K562 (cell line): Measurements from ENCODE around the gene TRIM60. TPM values are rescaled to one million over a fixed set of nuclear protein-coding genes. Genes with fewer than 3 reads are reported as not detected.

Experiments used
- ATAC-seq: fragments of 200-7000 bp; cut with Tn5 transposase; 3 replicates; pipeline ENCODE4 v1.9.1; 2020; ENCODE audit warnings: moderate library complexity
- BruUV-seq: library from RNA; stranded (reverse); fragments of 400-500 nt; replicated peaks from 2 replicates; lab custom pipeline; 2021; lab: Mats Ljungman, UMichigan
- CTCF ChIA-PET: fragments of 300-600 bp; formaldehyde crosslinking; extraction: SDS; loops from one replicate; lab custom pipeline; 2021; ENCODE audit warnings: low intra/inter-chr PET ratio; lab: Yijun Ruan, JAX
- POLR2A ChIA-PET: fragments of 300-600, 350-650 bp; sonication (Branson Sonifier 250); formaldehyde crosslinking; extraction: SDS; loops from one replicate; lab custom pipeline; 2021; ENCODE audit warnings: antibody characterized with exemption, inconsistent platforms; lab: Yijun Ruan, JAX
- DNase-seq, 4 experiments: peaks; one replicate each; pipeline versions ENCODE4 v3.0.0 to v3.0.0-alpha.2; 2011 to 2018; ENCODE audit warnings: low spot score in 3 of 4, mixed read lengths in 3 of 4; ENCODE audit errors: extremely low read depth in 1 of 4
- FAIRE-seq: peaks from 2 replicates; lab custom pipeline; 2011; peaks lifted over from hg19 to GRCh38; lab: Jason Lieb, UNC
- H2AFZ ChIP-seq: 2 replicates; pipeline ENCODE4 v1.6.0; 2011; ENCODE audit warnings: low read depth, low read length, control low read depth, inconsistent platforms
- H3K27ac ChIP-seq: fragments of 200-600 bp; 3 replicates; pipeline ENCODE4 v1.8.0; 2011; ENCODE audit warnings: low read depth, mild to moderate bottlenecking, control low read depth, inconsistent platforms, low read length, moderate library complexity, mixed read lengths; ENCODE audit errors: extremely low read depth
- H3K27me3 ChIP-seq, 2 experiments: fragments of 300-600 bp in 1 of 2; 2 replicates in 1 of 2; 3 replicates in 1 of 2; pipeline versions ENCODE4 v1.6.0 to v1.8.0; 2011; ENCODE audit warnings: inconsistent platforms in 2 of 2, low read length in 2 of 2, mild to moderate bottlenecking in 1 of 2, mixed read lengths in 1 of 2, moderate library complexity in 1 of 2; ENCODE audit not compliant: control insufficient read depth in 2 of 2, insufficient read depth in 2 of 2
- H3K36me3 ChIP-seq: fragments of 300-600 bp; 3 replicates; pipeline ENCODE4 v1.8.0; 2011; ENCODE audit warnings: mild to moderate bottlenecking, low read length, inconsistent platforms; ENCODE audit not compliant: control insufficient read depth, insufficient read depth
- H3K4me1 ChIP-seq, 2 experiments: fragments of 200-600 bp in 1 of 2; replicated peaks in 1 of 2; 2 replicates in 1 of 2; 3 replicates in 1 of 2; pipeline versions ENCODE4 v1.5.1 to v1.8.0; 2011; ENCODE audit warnings: inconsistent platforms in 2 of 2, low read length in 2 of 2, mild to moderate bottlenecking in 1 of 2, mixed read lengths in 1 of 2, moderate library complexity in 1 of 2; ENCODE audit not compliant: control insufficient read depth in 2 of 2, insufficient read depth in 2 of 2
- H3K4me2 ChIP-seq: 2 replicates; pipeline ENCODE4 v1.6.1; 2011; ENCODE audit warnings: low read length, control low read depth, inconsistent platforms, mixed read lengths; ENCODE audit not compliant: insufficient read depth
- H3K4me3 ChIP-seq: fragments of 200-600 bp; sonication (generic), shearing (Covaris generic); 2 replicates; pipeline ENCODE4 v1.5.1; 2016; ENCODE audit warnings: control low read depth, inconsistent platforms
- H3K79me2 ChIP-seq: fragments of 200-600 bp; 3 replicates; pipeline ENCODE4 v1.8.0; 2011; ENCODE audit warnings: low read length, inconsistent platforms; ENCODE audit not compliant: control insufficient read depth, insufficient read depth
- H3K9ac ChIP-seq, 2 experiments: 2 replicates each; pipeline versions ENCODE4 v1.6.0 to v1.6.1; 2011; ENCODE audit warnings: low read depth in 2 of 2, low read length in 2 of 2, control low read depth in 1 of 2, inconsistent platforms in 1 of 2, mild to moderate bottlenecking in 1 of 2, mixed read lengths in 1 of 2; ENCODE audit not compliant: insufficient read depth in 1 of 2
- H3K9me1 ChIP-seq: one replicate; pipeline ENCODE4 v1.6.0; 2011; ENCODE audit warnings: inconsistent platforms, mild to moderate bottlenecking, low read length, moderate library complexity; ENCODE audit not compliant: control insufficient read depth, insufficient read depth
- H3K9me3 ChIP-seq: replicated peaks from 2 replicates; pipeline ENCODE4 v1.5.1; 2011; ENCODE audit warnings: low read depth, low read length, inconsistent platforms; ENCODE audit not compliant: control insufficient read depth, insufficient read depth
- H4K20me1 ChIP-seq: replicated peaks from 2 replicates; pipeline ENCODE4 v1.6.1; 2011; ENCODE audit warnings: low read length, inconsistent platforms, mixed read lengths; ENCODE audit not compliant: control insufficient read depth, insufficient read depth
- CCAR2 ChIP-seq: fragments of 200-400 bp; formaldehyde crosslinking; IDR thresholded peaks from 2 replicates; pipeline ENCODE4 v1.6.1; 2017; ENCODE audit warnings: mild to moderate bottlenecking, low read depth, low read length
- CHCHD3 ChIP-seq: fragments of 250-450 bp; sonication (Bioruptor Pico); IDR thresholded peaks from 2 replicates; pipeline ENCODE4 v2.1.2; 2022; ENCODE audit warnings: mild to moderate bottlenecking
- DPF2 ChIP-seq: fragments of 450-650 bp; IDR thresholded peaks from 2 replicates; pipeline ENCODE4 v1.6.1; 2016
- GABPA ChIP-seq: fragments of 200-800 bp; sonication (Bioruptor generic); conservative IDR thresholded peaks from 2 replicates; pipeline ENCODE4 v1.6.1; 2016; ENCODE audit warnings: low read depth, missing genetic modification characterization, missing compliant biosample characterization
- HMGN3 ChIP-seq: IDR thresholded peaks from 2 replicates; pipeline ENCODE4 v1.6.1; 2011; ENCODE audit warnings: borderline replicate concordance, low read depth, mild to moderate bottlenecking, mixed read lengths, low read length; ENCODE audit not compliant: insufficient read length; ENCODE audit errors: extremely low read depth
- JUND ChIP-seq, 2 experiments: IDR thresholded peaks; 2 replicates in 1 of 2; 3 replicates in 1 of 2; pipeline ENCODE4 v1.6.1; 2011; ENCODE audit warnings: borderline replicate concordance in 2 of 2, low read depth in 2 of 2, low read length in 2 of 2, improper control_type of control experiment in 1 of 2, missing biosample characterization in 1 of 2, missing genetic modification characterization in 1 of 2, missing genetic modification reagents in 1 of 2
- KLF16 ChIP-seq: IDR thresholded peaks from 2 replicates; pipeline ENCODE4 v1.6.1; 2016; ENCODE audit warnings: antibody characterized with exemption
- NEUROD1 ChIP-seq: fragments of 150-350 bp; IDR thresholded peaks from 2 replicates; pipeline ENCODE4 v1.6.1; 2014; ENCODE audit warnings: borderline replicate concordance, low read length, low read depth; ENCODE audit not compliant: partially characterized antibody
- NR2F6 ChIP-seq: fragments of 450-650 bp; formaldehyde crosslinking; IDR thresholded peaks from 2 replicates; pipeline ENCODE4 v1.4.0; 2020; ENCODE audit warnings: mild to moderate bottlenecking
- PHF21A ChIP-seq: fragments of 450-650 bp; IDR thresholded peaks from 2 replicates; pipeline ENCODE4 v1.6.1; 2017; ENCODE audit warnings: low read depth, borderline replicate concordance
- TOE1 ChIP-seq, 2 experiments: fragments of 450-650 bp in 1 of 2; sonication (generic) in 1 of 2; formaldehyde crosslinking in 1 of 2; IDR thresholded peaks; 2 replicates each; pipeline versions ENCODE4 v1.7.1 to v1.8.0; 2016 to 2022; ENCODE audit warnings: borderline replicate concordance in 2 of 2, mild to moderate bottlenecking in 2 of 2, antibody characterized with exemption in 1 of 2, inconsistent platforms in 1 of 2, low read depth in 1 of 2, missing genetic modification reagents in 1 of 2, moderate library complexity in 1 of 2
- ZNF224 ChIP-seq: sonication (generic); formaldehyde crosslinking; IDR thresholded peaks from 2 replicates; pipeline ENCODE4 v1.8.0; 2022; ENCODE audit warnings: mild to moderate bottlenecking, missing genetic modification reagents
- ZNF263 ChIP-seq: sonication (generic); formaldehyde crosslinking; IDR thresholded peaks from 2 replicates; pipeline ENCODE4 v1.8.0; 2022; ENCODE audit warnings: mild to moderate bottlenecking, missing genetic modification reagents, borderline replicate concordance
- ZNF444 ChIP-seq: fragments of 250-450 bp; sonication (Bioruptor Pico); IDR thresholded peaks from 2 replicates; pipeline ENCODE4 v1.4.0; 2020; ENCODE audit warnings: mild to moderate bottlenecking, moderate library complexity
- WGBS: fragments of 100-300 bp; shearing (Covaris generic); methylation state at CpG from one replicate; pipeline ENCODE4 v1.1.6; 2016; ENCODE audit warnings: low coverage, mixed read lengths; ENCODE audit not compliant: insufficient coverage; ENCODE audit errors: missing lambda C conversion rate; 5-methylcytosine and 5-hydroxymethylcytosine counted together
- in situ Hi-C: fragments of 300-500 bp; cut with MboI; formaldehyde crosslinking; loops from 4 replicates; pipeline ENCODE4 v1.15.0; 2018; ENCODE audit warnings: inconsistent platforms, mixed read lengths
- intact Hi-C: fragments of 100-400 bp; cut with micrococcal nuclease; formaldehyde crosslinking; loops from 2 replicates; pipeline ENCODE4 v1.14.2; 2022
- polyA plus RNA-seq, 8 experiments: library from polyadenylated mRNA; depleted of rRNA in 4 of 8; stranded (reverse) in 5 of 8; unstranded in 3 of 8; fragments of >200 nt; fragmentation: Nextera tagmentation in 2 of 8; fragmentation: Illumina TruSeq in 1 of 8; extraction: Ambion mirVana in 2 of 8; extraction: Trizol in 1 of 8; gene quantifications; 2 replicates each; pipeline versions ENCODE4 v1.2.1 to v1.2.3, GENCODE V29; 2011 to 2014; ENCODE audit warnings: inconsistent platforms in 1 of 8, missing spikeins in 1 of 8
- total RNA-seq, 7 experiments: library from RNA; depleted of rRNA in 6 of 7; stranded (reverse); fragments of >200 nt in 6 of 7; fragmentation: Illumina TruSeq in 2 of 7; extraction: Trizol in 2 of 7; gene quantifications; 2 replicates each; pipeline versions ENCODE4 v1.2.1 to v1.2.3, GENCODE V29; 2011 to 2021; ENCODE audit warnings: low replicate concordance in 1 of 7
- TF ChIP-seq, protein P1 (sequence below): sonication (generic); formaldehyde crosslinking; IDR thresholded peaks from 2 replicates; pipeline ENCODE4 v1.8.1; 2023; ENCODE audit warnings: mild to moderate bottlenecking, missing genetic modification reagents

TRIM60 gene
- total and polyA plus RNA-seq, 9 of the 15 experiments (the other 6 are each of a cell fraction or from before 2014, with no cell fraction given): not detected

DNA sequence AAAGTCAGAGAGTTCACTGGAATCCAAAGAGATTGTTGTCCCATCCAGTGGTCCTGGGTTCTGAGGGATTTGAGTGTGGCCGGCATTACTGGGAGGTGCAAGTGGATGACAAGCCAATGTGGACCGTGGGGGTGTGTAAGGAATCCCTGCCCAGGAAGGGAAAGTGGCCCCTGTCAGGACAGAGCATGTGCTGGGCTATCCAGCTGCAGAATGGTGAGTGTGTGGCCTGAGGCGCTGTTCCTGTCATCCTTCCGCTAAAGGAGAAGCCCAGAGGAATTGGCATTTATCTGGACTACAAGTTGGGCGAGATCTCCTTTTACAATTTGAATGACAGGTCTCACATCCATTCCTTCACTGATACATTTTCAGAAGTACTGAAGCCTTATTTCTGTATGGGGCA lies 20.4 kb upstream of the TRIM60 start:
- Histone ChIP-seq H2AFZ (no peak overlapping the region), H3K79me2 (no peaks in the 10 kb centered on the region), H3K27me3 (peaks cover 15 to 44% of the 10 kb centered on the region in 2 experiments), H3K36me3 (no peaks in the 10 kb centered on the region), H3K9me1 (no peaks in the 10 kb centered on the region), H4K20me1 (no peaks in the 10 kb centered on the region), H3K4me3 (no peak overlapping the region), H3K4me2 (no peak overlapping the region), H3K4me1 (no peaks in the 10 kb centered on the region), H3K9ac (no peak overlapping the region), H3K27ac (no peak overlapping the region), H3K9me3 (no peaks in the 10 kb centered on the region)
- no TSS peak for BruUV-seq
- TF ChIP-seq DPF2: no peak
- no peak for TF ChIP-seq TOE1 (IDR thresholded peaks at IDR 0.05; ENCODE audit: borderline replicate concordance)
- TF ChIP-seq TOE1 (CRISPR knock-in tag; IDR thresholded peaks at IDR 0.05; ENCODE audit: borderline replicate concordance, low read depth): no peak
- TF ChIP-seq HMGN3: no peak
- no peak for TF ChIP-seq NR2F6
- no peak for TF ChIP-seq CCAR2
- no peak for TF ChIP-seq JUND (IDR thresholded peaks at IDR 0.05; ENCODE audit: borderline replicate concordance, low read depth, low read length)
- no peak for TF ChIP-seq JUND (tag; IDR thresholded peaks at IDR 0.05; ENCODE audit: borderline replicate concordance, low read depth, low read length)
- TF ChIP-seq ZNF263 (CRISPR knock-in tag): no peak
- no peak for TF ChIP-seq CHCHD3 (CRISPR knock-in tag)
- TF ChIP-seq, protein P1, sequence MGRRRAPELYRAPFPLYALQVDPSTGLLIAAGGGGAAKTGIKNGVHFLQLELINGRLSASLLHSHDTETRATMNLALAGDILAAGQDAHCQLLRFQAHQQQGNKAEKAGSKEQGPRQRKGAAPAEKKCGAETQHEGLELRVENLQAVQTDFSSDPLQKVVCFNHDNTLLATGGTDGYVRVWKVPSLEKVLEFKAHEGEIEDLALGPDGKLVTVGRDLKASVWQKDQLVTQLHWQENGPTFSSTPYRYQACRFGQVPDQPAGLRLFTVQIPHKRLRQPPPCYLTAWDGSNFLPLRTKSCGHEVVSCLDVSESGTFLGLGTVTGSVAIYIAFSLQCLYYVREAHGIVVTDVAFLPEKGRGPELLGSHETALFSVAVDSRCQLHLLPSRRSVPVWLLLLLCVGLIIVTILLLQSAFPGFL (CRISPR knock-in tag): no peak
- no peak for TF ChIP-seq KLF16
- TF ChIP-seq NEUROD1: no peak
- TF ChIP-seq GABPA: no peak
- no peak for TF ChIP-seq PHF21A
- no peak for TF ChIP-seq ZNF444 (CRISPR knock-in tag)
- no peak for TF ChIP-seq ZNF224 (CRISPR knock-in tag)
- CTCF ChIA-PET: no interaction called here
- POLR2A ChIA-PET: no interaction called here
- intact Hi-C loops (no loop called here), in situ Hi-C loops (no loop called here)
- no peak for FAIRE-seq
- no peak for ATAC-seq
- DNase-seq: no peak
- 3% methylated on average over 5 of the region's 5 CpGs for WGBS
